GM06990 (cell line): ENCODE data around the gene GLRX2.

Experiments
- DNase-seq: peaks from one replicate; pipeline ENCODE4 v3.0.0-alpha.2; 2011; ENCODE audit not compliant: insufficient read length; ENCODE audit errors: extremely low read depth
- H3K27me3 ChIP-seq: replicated peaks from 2 replicates; pipeline ENCODE4 v1.6.0; 2011; ENCODE audit warnings: low read length; ENCODE audit not compliant: control insufficient read depth, insufficient read depth
- H3K36me3 ChIP-seq: 2 replicates; pipeline ENCODE4 v1.5.1; 2011; ENCODE audit warnings: low read length; ENCODE audit not compliant: control insufficient read depth, insufficient read depth
- H3K4me3 ChIP-seq: replicated peaks from 2 replicates; pipeline ENCODE4 v1.5.1; 2011; ENCODE audit warnings: low read depth, mild to moderate bottlenecking, control low read depth, low read length
- CTCF ChIP-seq: IDR thresholded peaks from 2 replicates; pipeline ENCODE4 v1.5.1; 2011; ENCODE audit warnings: low read length, control low read depth, mild to moderate bottlenecking, inconsistent platforms; ENCODE audit not compliant: insufficient read depth, poor library complexity, severe bottlenecking

GLRX2 gene

GRCh38 chr1:193060938-193061337, 44.3 kb downstream of the GLRX2 start:
- no peaks in the 10 kb centered on the region; the same call in none of the 2 replicates for H3K36me3 ChIP-seq
- H3K4me3 ChIP-seq: peak overlapping the region; percentile 98
- no peak for TF ChIP-seq CTCF
- no peaks in the 10 kb centered on the region for H3K27me3 ChIP-seq
- no peak for DNase-seq

DNA sequence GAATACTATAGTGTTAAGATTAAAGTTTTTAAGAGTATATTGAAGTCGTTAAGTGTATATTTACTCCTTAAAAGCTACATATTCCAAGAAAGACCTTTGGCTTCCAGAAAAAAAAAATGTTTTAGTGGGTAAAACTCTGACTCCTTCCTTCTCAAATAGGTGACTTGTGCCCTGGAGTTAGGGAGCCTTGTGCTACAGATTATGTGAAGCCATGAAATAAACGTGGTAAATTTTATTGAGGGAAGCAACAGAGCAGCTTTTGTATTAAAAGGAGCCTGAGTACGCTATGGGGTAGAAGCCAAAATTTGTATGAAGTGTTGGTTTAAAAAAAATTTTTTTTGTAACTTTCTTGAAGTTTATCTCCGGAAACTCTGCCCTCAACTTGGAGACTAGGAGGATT, 44.8 kb downstream of the GLRX2 start:
- Histone ChIP-seq H3K36me3 (no peaks in the 10 kb centered on the region; the same call in none of the 2 replicates), H3K4me3 (peak overlapping the region; percentile 98), H3K27me3 (no peaks in the 10 kb centered on the region)
- no peak for TF ChIP-seq CTCF
- no peak for DNase-seq

GRCh38 chr1:193060115-193060403, 45.2 kb downstream of the GLRX2 start:
- no peaks in the 10 kb centered on the region for H3K27me3 ChIP-seq
- TF ChIP-seq CTCF: no peak
- H3K4me3 ChIP-seq: peak overlapping the region; percentile 98
- H3K36me3 ChIP-seq: no peaks in the 10 kb centered on the region; the same call in none of the 2 replicates
- DNase-seq: no peak

DNA sequence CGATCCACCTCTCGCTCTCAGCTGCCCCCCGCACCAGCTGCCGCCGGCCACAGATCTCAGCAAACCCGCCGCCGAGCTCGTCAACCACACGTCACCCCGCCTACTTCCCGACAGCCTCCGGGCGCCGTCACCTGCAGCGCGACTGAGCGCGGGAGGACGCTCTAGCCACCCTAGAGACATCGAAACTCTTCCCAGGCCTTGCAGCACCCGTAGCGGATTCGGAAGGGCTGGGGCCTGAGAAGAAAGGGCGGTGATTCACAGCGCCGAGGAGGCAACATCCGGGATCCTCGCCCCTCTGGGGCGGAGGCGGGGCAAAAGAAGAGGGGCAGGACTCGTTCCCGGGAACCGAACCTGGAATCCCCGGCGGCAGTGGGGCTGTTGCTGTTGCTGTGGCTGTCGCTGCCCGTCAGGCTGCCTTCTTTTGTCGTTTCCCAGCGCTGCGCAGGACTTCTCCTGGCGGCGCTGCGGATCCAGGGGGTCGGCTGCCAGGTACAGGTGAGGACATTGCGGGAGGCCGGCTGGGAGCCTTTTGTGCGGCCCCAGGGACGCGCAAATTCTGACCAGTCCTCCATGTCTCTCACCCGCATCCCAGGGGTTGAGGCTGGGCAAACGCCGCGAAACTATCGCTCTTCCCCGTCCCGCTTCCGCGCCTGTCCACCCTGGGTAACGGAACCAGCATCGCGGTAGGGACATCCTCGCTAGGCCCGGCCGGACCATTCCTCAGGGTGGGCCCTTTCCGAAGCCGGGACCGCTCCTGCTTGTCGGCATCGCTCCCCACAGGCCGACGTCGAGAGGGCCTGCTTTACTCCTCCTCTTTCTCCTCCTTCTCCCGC, 45.7 kb downstream of the GLRX2 start, which contains the start of the genes RO60 and UCHL5:
Gene RO60 (plus strand): TSS at position 331 of the 833 bp plus-strand sequence. CDS start 9,443 bp downstream, outside the sequence.
Gene UCHL5 (minus strand): TSS at position 79 of the 833 bp plus-strand sequence. CDS start 100 bp downstream, outside the sequence.
- peak; percentile 97 for DNase-seq
- peak within 1 kb of the TSS; percentile 98 for H3K4me3 ChIP-seq
- no peaks in the 10 kb centered on the region for H3K27me3 ChIP-seq
- TF ChIP-seq CTCF: peak; percentile 25
- no peaks in the 10 kb centered on the region; the same call in none of the 2 replicates for H3K36me3 ChIP-seq

- DNase-seq: peak; percentile 75
- TF ChIP-seq CTCF: no peak
- no peaks in the 10 kb centered on the region; the same call in none of the 2 replicates for H3K36me3 ChIP-seq
- peak overlapping the region; percentile 98 for H3K4me3 ChIP-seq
- H3K27me3 ChIP-seq: no peaks in the 10 kb centered on the region
Measured at GRCh38 chr1:193058529-193059281, 46.5 kb downstream of the GLRX2 start.
